ENCODE data around the gene C16orf87. TPM values are rescaled to one million over a fixed set of nuclear protein-coding genes. Genes with fewer than 3 reads are reported as not detected.
A peak's percentile ranks its signal among the peaks of the same experiment; 100 is the strongest.
"Not testable (repeated sequence)": the region's sequence is repeated elsewhere in the genome, so short reads cannot be mapped to it uniquely, and the experiment has no call there.

The C16orf87 gene
- polyA plus RNA-seq, result 1 to 10 TPM; 3.6 to 3.7 TPM

- 0 to 1% methylated on average over 68 to 94 of the region's 94 CpGs for WGBS, 2 donors
- no peaks in the 10 kb centered on the region for H3K9me3 ChIP-seq (ENCODE audit: control insufficient read depth in 2 of 2, insufficient read depth in 1 of 2, low read depth in 1 of 2, low read length in 1 of 2)
- H3K27me3 ChIP-seq (ENCODE audit: control insufficient read depth in 1 of 2, insufficient read depth in 2 of 2, low read length in 2 of 2), result no peaks in the 10 kb centered on the region
- H3K4me1 ChIP-seq (ENCODE audit: control insufficient read depth in 2 of 2, insufficient read depth in 2 of 2, low read length in 1 of 2), result no peaks in the 10 kb centered on the region
- H3K36me3 ChIP-seq (ENCODE audit: control insufficient read depth in 2 of 2, insufficient read depth in 2 of 2, low read length in 1 of 2), result no peaks in the 10 kb centered on the region
- peak within 1 kb of the TSS; percentile 79 to 95 for H3K27ac ChIP-seq (ENCODE audit: low read depth in 2 of 2, low read length in 1 of 2)
- peak within 1 kb of the TSS; percentile 80 to 82 for H3K4me3 ChIP-seq (ENCODE audit: low read depth in 1 of 2, low read length in 2 of 2)
Observed at GRCh38 chr16:46830902-46831647, at the start of gene C16orf87. Gene C16orf87 (minus strand): TSS chr16:46831180. CDS start chr16:46831149, 31 bp downstream.

GRCh38 chr16:46875243-46875642 is 44.3 kb upstream of the C16orf87 start:
- Histone ChIP-seq H3K27me3 (ENCODE audit: control insufficient read depth in 1 of 2, insufficient read depth in 2 of 2, low read length in 2 of 2) (no peaks in the 10 kb centered on the region), H3K36me3 (ENCODE audit: control insufficient read depth in 2 of 2, insufficient read depth in 2 of 2, low read length in 1 of 2) (no peaks in the 10 kb centered on the region), H3K27ac (ENCODE audit: low read depth in 2 of 2, low read length in 1 of 2) (peak overlapping the region in 1 of 2 donors; percentile 0), H3K9me3 (ENCODE audit: control insufficient read depth in 2 of 2, insufficient read depth in 1 of 2, low read depth in 1 of 2, low read length in 1 of 2) (no peaks in the 10 kb centered on the region), H3K4me1 (ENCODE audit: control insufficient read depth in 2 of 2, insufficient read depth in 2 of 2, low read length in 1 of 2) (no peaks in the 10 kb centered on the region), H3K4me3 (ENCODE audit: low read depth in 1 of 2, low read length in 2 of 2) (no peak overlapping the region)
- WGBS, 2 donors, result 93% methylated on average over 8 of the region's 8 CpGs

DNA sequence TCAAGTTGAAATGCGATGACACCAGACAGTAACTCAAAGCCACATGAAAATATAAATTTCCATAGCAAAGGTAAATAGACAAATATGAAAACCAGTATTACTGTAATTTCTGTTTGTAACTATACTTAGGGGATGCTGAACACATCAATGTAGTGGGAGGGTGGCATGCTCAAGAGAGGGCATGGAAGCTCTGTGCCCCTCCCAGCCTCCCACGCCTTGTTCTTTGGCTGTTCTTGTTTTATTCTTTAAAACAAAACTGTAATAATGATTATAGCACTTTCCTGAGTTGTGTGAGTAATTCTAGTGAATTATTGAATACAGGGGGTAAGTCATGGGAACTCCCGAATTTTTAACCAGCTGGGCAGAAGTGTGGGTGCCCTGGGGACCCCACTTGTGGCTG is 42.2 kb upstream of the C16orf87 start:
- H3K27ac ChIP-seq (ENCODE audit: low read depth in 2 of 2, low read length in 1 of 2), result no peak overlapping the region
- no peaks in the 10 kb centered on the region for H3K36me3 ChIP-seq (ENCODE audit: control insufficient read depth in 2 of 2, insufficient read depth in 2 of 2, low read length in 1 of 2)
- H3K4me1 ChIP-seq (ENCODE audit: control insufficient read depth in 2 of 2, insufficient read depth in 2 of 2, low read length in 1 of 2), result no peaks in the 10 kb centered on the region
- H3K4me3 ChIP-seq (ENCODE audit: low read depth in 1 of 2, low read length in 2 of 2), result no peak overlapping the region
- H3K27me3 ChIP-seq (ENCODE audit: control insufficient read depth in 1 of 2, insufficient read depth in 2 of 2, low read length in 2 of 2), result no peaks in the 10 kb centered on the region
- no peaks in the 10 kb centered on the region for H3K9me3 ChIP-seq (ENCODE audit: control insufficient read depth in 2 of 2, insufficient read depth in 1 of 2, low read depth in 1 of 2, low read length in 1 of 2)
- WGBS, 2 donors, result 86 to 94% methylated on average over 3 of the region's 3 CpGs

GRCh38 chr16:46871597-46871996 is 40.6 kb upstream of the C16orf87 start:
- Histone ChIP-seq H3K36me3 (ENCODE audit: control insufficient read depth in 2 of 2, insufficient read depth in 2 of 2, low read length in 1 of 2) (no peaks in the 10 kb centered on the region), H3K4me3 (ENCODE audit: low read depth in 1 of 2, low read length in 2 of 2) (no peak overlapping the region), H3K4me1 (ENCODE audit: control insufficient read depth in 2 of 2, insufficient read depth in 2 of 2, low read length in 1 of 2) (no peaks in the 10 kb centered on the region), H3K27me3 (ENCODE audit: control insufficient read depth in 1 of 2, insufficient read depth in 2 of 2, low read length in 2 of 2) (no peaks in the 10 kb centered on the region), H3K9me3 (ENCODE audit: control insufficient read depth in 2 of 2, insufficient read depth in 1 of 2, low read depth in 1 of 2, low read length in 1 of 2) (no peaks in the 10 kb centered on the region), H3K27ac (ENCODE audit: low read depth in 2 of 2, low read length in 1 of 2) (no peak overlapping the region)
- 77 to 78% methylated on average over 8 of the region's 8 CpGs for WGBS, 2 donors

- H3K36me3 ChIP-seq (ENCODE audit: control insufficient read depth in 2 of 2, insufficient read depth in 2 of 2, low read length in 1 of 2); H3K4me1 ChIP-seq (ENCODE audit: control insufficient read depth in 2 of 2, insufficient read depth in 2 of 2, low read length in 1 of 2); H3K27me3 ChIP-seq (ENCODE audit: control insufficient read depth in 1 of 2, insufficient read depth in 2 of 2, low read length in 2 of 2); H3K27ac ChIP-seq (ENCODE audit: low read depth in 2 of 2, low read length in 1 of 2); H3K9me3 ChIP-seq (ENCODE audit: control insufficient read depth in 2 of 2, insufficient read depth in 1 of 2, low read depth in 1 of 2, low read length in 1 of 2); H3K4me3 ChIP-seq (ENCODE audit: low read depth in 1 of 2, low read length in 2 of 2): not testable (repeated sequence)
- WGBS, 2 donors, result 77 to 88% methylated on average over 2 of the region's 2 CpGs
Observed at GRCh38 chr16:46868891-46869290, 37.9 kb upstream of the C16orf87 start.

GRCh38 chr16:46867486-46867885 is 36.5 kb upstream of the C16orf87 start:
- H3K27ac ChIP-seq (ENCODE audit: low read depth in 2 of 2, low read length in 1 of 2); H3K9me3 ChIP-seq (ENCODE audit: control insufficient read depth in 2 of 2, insufficient read depth in 1 of 2, low read depth in 1 of 2, low read length in 1 of 2); H3K27me3 ChIP-seq (ENCODE audit: control insufficient read depth in 1 of 2, insufficient read depth in 2 of 2, low read length in 2 of 2); H3K36me3 ChIP-seq (ENCODE audit: control insufficient read depth in 2 of 2, insufficient read depth in 2 of 2, low read length in 1 of 2); H3K4me1 ChIP-seq (ENCODE audit: control insufficient read depth in 2 of 2, insufficient read depth in 2 of 2, low read length in 1 of 2); H3K4me3 ChIP-seq (ENCODE audit: low read depth in 1 of 2, low read length in 2 of 2): not testable (repeated sequence)
- 86 to 90% methylated on average over 2 of the region's 2 CpGs for WGBS, 2 donors

GRCh38 chr16:46866286-46866685 is 35.3 kb upstream of the C16orf87 start:
- no peaks in the 10 kb centered on the region for H3K4me1 ChIP-seq (ENCODE audit: control insufficient read depth in 2 of 2, insufficient read depth in 2 of 2, low read length in 1 of 2)
- 68 to 76% methylated on average over 1 of the region's 1 CpG for WGBS, 2 donors
- H3K27ac ChIP-seq (ENCODE audit: low read depth in 2 of 2, low read length in 1 of 2), result no peak overlapping the region
- peaks cover 0 to 2% of the 10 kb centered on the region in 2 donors for H3K9me3 ChIP-seq (ENCODE audit: control insufficient read depth in 2 of 2, insufficient read depth in 1 of 2, low read depth in 1 of 2, low read length in 1 of 2)
- H3K27me3 ChIP-seq (ENCODE audit: control insufficient read depth in 1 of 2, insufficient read depth in 2 of 2, low read length in 2 of 2), result no peaks in the 10 kb centered on the region
- no peaks in the 10 kb centered on the region for H3K36me3 ChIP-seq (ENCODE audit: control insufficient read depth in 2 of 2, insufficient read depth in 2 of 2, low read length in 1 of 2)
- H3K4me3 ChIP-seq (ENCODE audit: low read depth in 1 of 2, low read length in 2 of 2), result no peak overlapping the region

- H3K27ac ChIP-seq (ENCODE audit: low read depth in 2 of 2, low read length in 1 of 2), result peak overlapping the region; percentile 22 to 44
Observed at GRCh38 chr16:46862555-46863447, 31.8 kb upstream of the C16orf87 start.

GRCh38 chr16:46859719-46860152 is 28.8 kb upstream of the C16orf87 start:
- H3K9me3 ChIP-seq (ENCODE audit: control insufficient read depth in 2 of 2, insufficient read depth in 1 of 2, low read depth in 1 of 2, low read length in 1 of 2), result peaks cover 0 to 2% of the 10 kb centered on the region in 2 donors
- H3K27me3 ChIP-seq (ENCODE audit: control insufficient read depth in 1 of 2, insufficient read depth in 2 of 2, low read length in 2 of 2), result no peaks in the 10 kb centered on the region
- 44 to 74% methylated on average over 5 of the region's 5 CpGs for WGBS, 2 donors
- peak overlapping the region; percentile 87 to 97 for H3K27ac ChIP-seq (ENCODE audit: low read depth in 2 of 2, low read length in 1 of 2)
- no peaks in the 10 kb centered on the region for H3K4me1 ChIP-seq (ENCODE audit: control insufficient read depth in 2 of 2, insufficient read depth in 2 of 2, low read length in 1 of 2)
- no peaks in the 10 kb centered on the region for H3K36me3 ChIP-seq (ENCODE audit: control insufficient read depth in 2 of 2, insufficient read depth in 2 of 2, low read length in 1 of 2)
- H3K4me3 ChIP-seq (ENCODE audit: low read depth in 1 of 2, low read length in 2 of 2), result no peak overlapping the region

More at GRCh38 chr16:46862555-46863447, 31.8 kb upstream of the C16orf87 start:
- Histone ChIP-seq H3K4me3 (ENCODE audit: low read depth in 1 of 2, low read length in 2 of 2) (no peak overlapping the region), H3K27me3 (ENCODE audit: control insufficient read depth in 1 of 2, insufficient read depth in 2 of 2, low read length in 2 of 2) (no peaks in the 10 kb centered on the region), H3K4me1 (ENCODE audit: control insufficient read depth in 2 of 2, insufficient read depth in 2 of 2, low read length in 1 of 2) (no peaks in the 10 kb centered on the region), H3K9me3 (ENCODE audit: control insufficient read depth in 2 of 2, insufficient read depth in 1 of 2, low read depth in 1 of 2, low read length in 1 of 2) (peaks cover 0 to 2% of the 10 kb centered on the region in 2 donors), H3K36me3 (ENCODE audit: control insufficient read depth in 2 of 2, insufficient read depth in 2 of 2, low read length in 1 of 2) (no peaks in the 10 kb centered on the region)
- 89 to 92% methylated on average over 16 of the region's 16 CpGs for WGBS, 2 donors
